Measurements from ENCODE around the gene FAHD2A.
"Not testable (repeated sequence)": the region's sequence is repeated elsewhere in the genome, so short reads cannot be mapped to it uniquely, and the experiment has no call there.

The FAHD2A gene

GRCh38 chr2:95442474-95443099 is 40.1 kb downstream of the FAHD2A start:
- not testable (repeated sequence) for DNase-seq

GRCh38 chr2:95445317-95445716 is 42.8 kb downstream of the FAHD2A start:
- not testable (repeated sequence) for DNase-seq

GRCh38 chr2:95463292-95463691 is 60.8 kb downstream of the FAHD2A start:
- not testable (repeated sequence) for DNase-seq

Measured in HCEC 1CT (cell line).